Thyroid gland (tissue), 4 donors: Measurements from ENCODE around the gene ANKRD6.

ENCODE experiments used
- CTCF ChIP-seq, 6 experiments: fragments of 200-600 bp in 3 of 6; fragments of 450-650 bp in 3 of 6; sonication (generic) in 3 of 6; IDR thresholded peaks; one replicate each; pipeline ENCODE4 v1.5.1; 2016 to 2019; ENCODE audit warnings: antibody characterized with exemption in 6 of 6, mild to moderate bottlenecking in 2 of 6, inconsistent platforms in 1 of 6, moderate library complexity in 1 of 6
- POLR2A ChIP-seq, 2 donors: fragments of 450-650 bp; IDR thresholded peaks; one replicate each; pipeline ENCODE4 v1.6.1; 2017; ENCODE audit warnings: antibody characterized with exemption in 2 of 2, mild to moderate bottlenecking in 2 of 2, moderate library complexity in 1 of 2

- no peak for TF ChIP-seq POLR2A (IDR thresholded peaks at IDR 0.05)
- no peak for TF ChIP-seq CTCF (IDR thresholded peaks at IDR 0.05)
Measured at GRCh38 chr6:89618026-89618425, 185.1 kb downstream of the ANKRD6 start.
